HPDE6-E6E7 (cell line): ENCODE data around the gene USP2.
"Not testable (repeated sequence)": the region's sequence is repeated elsewhere in the genome, so short reads cannot be mapped to it uniquely, and the experiment has no call there.

ENCODE experiments used
- DNase-seq: peaks from one replicate; pipeline ENCODE4 v3.0.0; 2011; ENCODE audit warnings: missing footprints; ENCODE audit errors: extremely low spot score

USP2 gene

DNA sequence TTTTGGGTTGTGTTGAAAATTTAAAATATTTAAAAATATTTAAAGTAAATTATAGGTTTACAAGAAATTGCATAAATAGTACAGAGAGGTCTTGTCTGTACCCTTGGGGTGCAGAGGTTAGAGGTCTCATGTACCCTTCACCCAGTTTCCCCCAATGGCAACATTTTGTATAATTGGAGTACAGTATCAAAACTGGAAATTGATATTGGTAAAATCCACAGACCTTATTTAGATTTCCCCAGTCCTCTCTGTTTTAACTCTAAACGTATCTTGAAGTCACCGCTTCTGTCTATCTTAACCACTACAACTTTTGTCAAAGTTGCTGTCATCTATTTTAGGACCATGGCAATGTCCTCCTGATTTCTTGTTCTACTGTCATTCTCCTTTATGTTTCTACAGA, 30.6 kb upstream of the USP2 start:
- no peak for DNase-seq

DNA sequence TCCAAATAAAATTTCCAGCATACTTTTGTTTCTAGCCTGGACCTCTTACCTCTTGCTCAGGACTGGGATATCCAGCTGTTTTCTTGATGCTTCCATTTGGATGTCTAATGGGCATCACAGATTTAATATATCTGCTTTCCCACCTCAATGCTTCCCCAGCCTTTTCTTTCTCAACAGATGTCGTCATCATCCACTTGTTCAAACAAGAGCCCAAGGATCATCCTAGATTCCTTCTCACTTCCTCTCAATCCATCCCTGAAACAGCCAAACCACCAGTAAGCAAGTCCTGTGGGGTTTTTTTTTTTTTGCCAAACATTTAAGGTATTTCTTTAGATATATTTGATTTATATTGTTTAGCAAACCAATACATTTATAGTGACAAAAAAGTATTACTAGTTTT, 29.0 kb upstream of the USP2 start:
- no peak for DNase-seq

DNA sequence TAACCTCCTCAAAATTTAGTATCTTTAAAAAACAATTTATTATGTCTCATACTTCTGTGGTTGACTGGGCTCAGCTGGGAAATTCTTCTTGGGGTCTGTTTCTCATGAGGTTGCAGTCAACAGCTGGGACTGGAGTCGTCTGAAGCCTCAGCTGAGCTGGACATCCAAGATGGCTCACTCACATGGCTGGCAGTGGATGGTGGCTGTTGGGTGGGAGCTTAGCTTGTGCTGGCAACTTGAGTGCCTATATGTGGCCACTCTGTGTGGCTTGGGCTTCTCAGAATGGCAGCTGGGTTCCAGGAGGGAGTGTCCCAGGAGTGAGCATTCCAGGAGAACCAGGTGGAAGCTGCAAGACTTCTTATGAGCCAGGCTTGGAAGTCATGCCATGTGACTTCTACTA, 28.2 kb upstream of the USP2 start:
- no peak for DNase-seq

DNA sequence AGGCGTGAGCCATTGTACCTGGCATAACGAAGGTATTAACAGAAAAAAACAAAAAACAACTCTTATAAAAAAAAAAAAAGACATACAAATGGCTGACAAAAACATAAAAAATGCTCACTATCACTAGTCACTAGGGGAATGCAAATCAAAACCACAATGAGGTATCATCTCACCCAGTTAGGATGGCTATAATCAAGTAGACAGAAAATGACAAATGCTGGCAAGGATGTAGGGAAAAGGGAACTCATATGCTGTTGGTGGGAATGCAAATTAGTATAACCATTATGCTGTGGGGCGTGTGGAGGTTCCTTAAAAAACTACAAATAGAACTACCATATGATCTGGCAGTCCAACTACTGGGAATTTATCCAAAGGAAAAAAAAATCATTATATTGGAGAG, 24.5 kb upstream of the USP2 start:
- no peak for DNase-seq

DNA sequence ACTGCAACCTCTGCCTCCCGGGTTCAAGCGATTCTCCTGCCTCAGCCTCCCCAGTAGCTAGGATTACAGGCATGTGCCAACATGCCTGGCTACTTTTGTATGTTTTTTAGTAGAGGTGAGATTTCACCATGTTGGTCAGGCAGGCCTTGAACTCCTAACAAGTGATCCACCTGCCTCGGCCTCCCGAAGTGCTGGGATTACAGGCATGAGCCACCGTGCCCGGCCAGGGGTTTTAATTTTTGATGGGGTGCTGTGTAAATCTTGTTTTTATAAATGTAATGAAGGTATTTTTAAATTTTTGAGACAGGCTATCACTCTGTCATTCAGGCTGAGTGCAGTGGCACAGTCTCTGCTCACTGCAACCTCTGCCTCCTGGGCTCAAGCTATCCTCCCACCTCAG, 24.0 kb upstream of the USP2 start:
- not testable (repeated sequence) for DNase-seq

DNA sequence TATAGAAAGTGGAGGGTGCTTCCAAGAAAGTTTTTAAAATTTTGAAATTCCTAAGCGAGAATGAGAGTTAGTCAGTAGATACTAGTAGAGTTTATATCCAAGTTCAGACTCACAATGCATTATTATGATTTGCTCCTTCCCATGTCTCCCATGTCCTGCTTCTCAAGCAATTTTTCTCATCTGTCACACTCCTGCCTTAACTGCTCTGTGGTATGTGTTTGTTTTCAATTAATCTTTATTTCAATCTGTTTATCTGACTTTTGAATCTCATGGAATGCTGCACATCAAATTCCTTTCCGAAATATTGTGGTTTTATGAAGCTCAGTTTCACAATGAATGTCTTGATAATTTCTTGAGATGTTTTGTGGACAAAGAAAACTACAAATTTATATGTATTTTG, 23.4 kb upstream of the USP2 start:
- DNase-seq, result no peak

DNA sequence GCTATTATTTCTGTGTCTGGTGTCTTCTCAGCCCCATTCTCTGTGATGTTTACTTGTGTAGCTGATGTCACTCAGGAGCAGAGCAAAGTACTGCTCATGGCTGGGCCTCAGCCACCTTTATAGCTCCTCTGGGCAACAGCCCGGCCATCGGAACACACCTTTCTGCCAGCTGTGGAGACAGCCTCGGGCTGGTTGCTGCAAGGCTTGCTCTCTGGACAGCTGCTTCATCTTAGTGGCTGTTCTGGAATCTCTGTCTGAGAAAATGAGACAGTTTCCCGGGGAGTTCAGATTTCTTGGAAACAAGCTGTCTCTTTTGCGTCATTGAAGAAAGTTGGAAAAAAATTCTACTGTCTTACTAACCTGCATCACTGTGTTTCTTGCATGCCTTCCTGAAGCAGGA, 21.5 kb upstream of the USP2 start:
- no peak for DNase-seq

DNA sequence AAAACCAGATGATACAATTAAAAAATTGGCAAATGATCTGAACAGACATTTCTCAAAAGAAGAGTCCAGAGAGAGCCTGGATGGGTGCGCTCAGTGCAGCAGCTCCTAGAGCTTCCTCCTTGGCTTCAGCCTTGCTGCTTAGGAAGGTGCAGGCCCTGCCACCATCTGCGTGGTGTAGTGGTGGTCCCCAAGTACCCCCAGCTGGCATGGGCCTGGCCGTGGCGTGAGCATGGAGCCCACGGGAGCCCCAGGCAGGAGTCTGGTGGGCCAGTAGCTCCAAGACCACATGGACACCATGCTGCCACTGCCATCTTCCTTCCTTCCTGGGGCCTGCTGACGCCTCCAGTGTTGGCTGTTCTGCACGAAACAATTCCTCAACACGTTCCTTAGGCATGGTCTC, 21.0 kb upstream of the USP2 start:
- DNase-seq, result no peak

DNA sequence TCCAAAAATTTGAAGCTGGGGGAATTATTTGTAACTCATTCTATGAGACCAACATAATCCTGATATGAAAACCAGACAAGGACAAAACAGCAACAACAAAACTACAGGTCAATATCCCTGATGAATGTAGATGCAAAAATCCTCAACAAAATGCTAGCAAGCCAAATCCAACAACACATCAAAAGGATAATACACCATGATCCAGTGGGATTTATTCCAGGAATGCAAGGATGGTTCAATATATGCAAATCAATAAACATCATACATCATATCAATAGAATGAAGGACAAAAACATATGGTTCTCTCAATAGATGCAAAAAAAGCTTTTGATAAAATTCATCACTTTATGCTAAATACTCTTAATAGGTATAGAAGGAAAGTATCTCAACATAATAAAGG, 19.4 kb upstream of the USP2 start:
- DNase-seq, result no peak

DNA sequence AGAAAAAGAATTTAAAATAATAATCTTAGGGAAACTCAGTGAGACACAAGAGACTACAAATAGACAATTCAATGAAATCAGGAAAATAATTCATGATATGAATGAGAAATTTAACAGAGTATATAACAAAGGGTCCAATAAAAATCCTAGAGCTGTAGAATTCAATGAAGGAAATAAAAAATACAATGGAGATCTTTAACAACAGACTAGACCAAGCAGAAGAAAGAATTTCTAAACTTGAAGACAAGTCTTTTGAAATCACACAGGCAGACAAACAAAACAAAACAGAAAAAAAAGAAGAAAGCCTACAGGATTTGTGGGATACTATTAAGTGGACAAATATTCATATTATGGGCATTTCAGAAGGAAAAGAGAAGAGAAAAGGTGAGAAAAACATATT, 16.2 kb upstream of the USP2 start:
- DNase-seq, result no peak

DNA sequence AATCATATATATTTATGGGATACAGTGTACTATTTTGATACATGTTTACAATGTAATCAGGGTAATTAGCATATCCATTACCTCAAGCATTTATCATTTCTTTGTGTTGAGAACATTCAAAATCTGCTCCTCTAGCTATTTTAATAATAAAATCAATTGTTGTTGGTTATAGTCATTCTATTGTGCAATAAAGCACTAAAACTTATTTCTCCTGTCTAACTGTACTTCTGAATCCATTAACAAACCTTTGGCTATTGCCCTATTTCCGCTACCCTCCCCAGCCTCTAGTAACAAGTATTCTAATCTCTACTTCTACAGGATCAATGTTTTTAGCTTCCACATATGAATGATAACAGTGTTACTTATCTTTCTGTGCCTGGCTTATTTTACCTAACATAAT, 15.3 kb upstream of the USP2 start:
- DNase-seq, result no peak

DNA sequence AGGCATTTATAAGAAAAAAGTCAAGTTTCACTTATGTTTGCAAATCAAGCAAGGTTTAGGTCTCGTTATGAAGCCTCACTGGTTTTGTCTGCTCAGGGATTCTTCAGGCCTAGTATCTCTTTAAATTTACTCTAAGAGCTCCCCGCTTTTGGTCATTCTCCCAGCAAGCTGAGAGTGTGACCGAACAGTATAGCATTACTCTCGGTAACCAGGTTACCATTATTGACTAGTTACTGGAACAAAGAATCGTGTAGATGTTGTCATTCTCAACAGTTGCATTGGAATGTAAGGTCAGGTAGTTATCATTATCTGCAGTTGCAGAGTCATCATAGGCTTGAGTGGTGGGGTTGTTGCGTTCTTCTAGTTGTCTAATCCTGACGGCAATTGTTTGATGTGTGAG, 9.8 kb upstream of the USP2 start:
- DNase-seq, result no peak

DNA sequence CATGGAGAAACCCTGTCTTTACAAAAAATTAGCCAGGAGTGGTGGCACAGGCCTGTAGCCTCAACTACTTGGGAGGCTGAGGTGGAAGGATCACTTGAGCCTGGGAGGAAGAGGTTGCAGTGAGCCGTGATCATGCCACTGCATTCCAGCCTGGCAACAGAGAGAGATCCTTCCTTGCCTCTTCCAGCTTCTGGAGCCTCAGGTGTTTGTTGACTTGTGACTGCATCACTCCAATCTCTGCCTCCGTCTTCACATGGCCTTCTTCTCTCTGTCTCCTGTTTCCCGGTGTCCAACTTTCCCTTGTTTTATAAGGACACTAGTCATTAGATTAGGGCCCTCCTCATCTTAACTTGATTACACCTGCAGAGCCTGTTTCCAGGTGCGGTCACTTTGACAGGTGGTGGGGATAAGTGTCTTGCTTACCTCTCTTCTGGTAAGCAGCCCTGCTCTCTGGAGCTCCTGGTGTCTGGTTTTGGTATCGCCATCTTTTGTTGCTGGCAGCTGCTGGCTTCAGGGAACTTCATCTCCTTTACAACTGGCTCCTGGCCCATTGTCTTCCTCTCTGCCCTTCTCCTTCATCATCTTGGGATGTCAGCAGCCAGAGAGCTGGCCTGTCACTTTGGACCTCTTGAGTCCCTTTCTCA, 8.2 kb upstream of the USP2 start:
- DNase-seq, result no peak

DNA sequence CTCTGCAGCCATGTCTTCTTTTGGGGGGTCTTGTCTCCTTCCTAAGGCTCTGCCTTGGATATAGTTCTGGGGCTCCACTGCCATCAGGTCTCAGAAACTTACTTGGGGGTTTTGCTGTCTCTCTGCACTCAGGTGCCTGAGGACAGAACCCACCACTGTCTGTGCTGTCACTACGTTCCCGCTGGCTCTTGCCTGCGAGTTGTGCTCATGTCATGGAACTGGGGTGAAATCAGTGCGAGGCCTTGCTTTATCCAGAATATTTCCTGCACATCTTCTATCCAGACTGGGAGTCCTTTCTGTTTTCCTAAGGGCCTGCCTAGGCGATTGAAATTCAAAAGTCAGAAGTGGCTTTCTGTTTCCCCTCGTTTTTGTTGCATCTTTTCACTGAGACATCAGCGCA, 6.6 kb upstream of the USP2 start:
- no peak for DNase-seq

DNA sequence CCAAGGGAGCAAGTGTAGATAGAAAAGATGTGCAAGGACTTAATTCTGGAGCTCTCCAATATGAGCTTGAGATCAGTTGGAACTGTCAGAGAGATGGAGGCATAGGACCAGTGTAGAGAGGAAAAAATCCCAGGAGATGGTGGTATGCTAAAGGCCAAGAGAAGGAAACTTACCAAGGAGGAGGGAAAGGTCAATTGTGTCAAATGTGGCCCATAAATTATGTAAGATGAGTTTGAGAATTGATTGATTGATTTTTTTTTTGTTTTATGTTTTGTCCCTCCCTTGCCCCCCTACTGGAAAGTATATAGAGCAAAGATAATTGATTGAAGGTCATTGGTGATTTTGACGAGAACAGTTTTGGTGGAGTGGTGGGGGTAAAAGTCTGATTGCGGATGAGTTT, 2.8 kb upstream of the USP2 start:
- DNase-seq, result no peak

DNA sequence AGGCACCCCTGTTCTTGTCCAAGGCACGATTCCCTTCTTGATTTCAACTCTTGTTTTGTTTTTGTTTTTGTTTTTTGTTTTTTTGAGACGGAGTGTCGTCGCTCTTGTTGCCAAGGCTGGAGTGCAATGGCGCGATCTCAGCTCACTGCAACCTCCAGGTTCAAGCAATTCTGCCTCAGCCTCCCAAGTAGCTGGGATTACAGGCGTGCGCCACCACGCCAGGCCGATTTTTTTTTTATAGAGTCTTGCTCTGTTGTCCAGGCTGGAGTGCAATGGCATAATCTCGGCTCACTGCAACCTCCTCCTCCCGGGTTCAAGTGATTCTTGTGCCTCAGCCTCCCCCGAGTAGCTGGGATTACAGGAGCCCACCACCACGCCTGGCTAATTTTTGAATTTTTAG, 1.0 kb upstream of the USP2 start:
- DNase-seq, result not testable (repeated sequence)

DNA sequence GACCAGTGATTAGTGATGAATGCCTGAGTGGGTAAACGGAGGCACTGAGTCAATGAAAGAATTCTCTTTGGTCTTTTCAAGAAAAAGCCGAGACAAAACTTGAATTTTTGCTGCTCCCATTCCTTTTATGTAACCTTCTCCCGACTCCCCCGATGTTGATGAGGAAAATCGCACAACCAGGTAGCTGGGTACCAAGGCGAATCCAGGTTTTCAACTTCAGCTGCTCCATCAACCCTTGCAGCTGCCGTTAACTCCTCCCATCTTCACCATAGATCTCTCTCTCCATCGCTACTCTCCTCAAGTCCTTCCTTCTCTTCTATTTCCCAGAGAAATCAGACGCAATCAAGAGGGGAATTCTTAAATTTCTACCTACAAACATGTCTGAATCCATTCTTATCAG, 611 bp upstream of the USP2 start:
- no peak for DNase-seq

DNA sequence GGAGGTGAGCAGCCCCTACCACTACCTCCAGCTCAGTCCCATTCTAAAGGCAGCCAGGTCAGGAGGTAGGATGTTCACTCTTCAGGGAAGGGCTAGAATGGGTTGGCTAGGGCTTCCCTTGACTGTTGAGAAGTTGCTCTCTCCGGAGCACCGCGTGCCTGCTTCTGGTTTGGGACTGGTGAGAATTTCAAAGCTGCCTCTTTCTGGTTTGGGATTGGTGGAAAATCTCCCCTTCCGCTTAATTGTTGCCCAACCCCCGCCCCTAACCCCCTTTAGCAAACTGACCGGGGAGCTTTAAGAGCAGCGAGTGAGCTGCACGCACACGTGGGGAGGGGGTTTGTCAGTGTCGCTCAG, 686 bp downstream of the USP2 start:
- no peak for DNase-seq

DNA sequence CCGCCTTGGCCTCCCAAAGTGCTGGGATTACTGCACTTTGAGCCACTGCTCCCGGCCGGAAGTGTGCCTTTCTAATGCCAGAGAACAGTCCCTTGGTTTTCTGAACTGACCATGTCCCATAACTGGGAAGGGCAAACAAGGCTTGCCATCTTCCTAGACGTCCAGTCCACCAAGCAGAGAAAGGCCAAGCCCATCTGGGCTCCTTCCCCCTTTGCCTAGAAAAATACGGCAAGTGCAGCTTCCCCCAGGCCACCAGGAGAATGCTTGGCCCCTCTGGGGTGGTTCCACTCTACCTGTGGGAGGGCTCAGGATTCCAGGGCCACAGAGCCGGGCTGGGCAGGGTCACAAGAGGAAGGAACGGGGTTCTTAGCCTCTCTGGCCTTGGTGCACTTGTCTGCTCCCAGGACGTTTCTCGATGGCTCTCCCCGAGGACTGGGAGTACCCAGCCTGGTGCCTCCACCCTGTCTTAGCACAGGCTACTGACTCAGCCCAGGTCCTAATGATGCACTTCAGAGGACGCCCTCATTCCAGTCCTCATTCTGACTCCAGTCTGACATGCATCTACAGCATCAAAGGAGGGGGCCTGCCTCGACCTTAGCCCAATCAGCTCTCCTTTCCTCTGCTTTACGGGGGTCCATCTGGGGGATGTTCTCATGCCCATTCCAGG, 1.2 kb downstream of the USP2 start:
- no peak for DNase-seq

DNA sequence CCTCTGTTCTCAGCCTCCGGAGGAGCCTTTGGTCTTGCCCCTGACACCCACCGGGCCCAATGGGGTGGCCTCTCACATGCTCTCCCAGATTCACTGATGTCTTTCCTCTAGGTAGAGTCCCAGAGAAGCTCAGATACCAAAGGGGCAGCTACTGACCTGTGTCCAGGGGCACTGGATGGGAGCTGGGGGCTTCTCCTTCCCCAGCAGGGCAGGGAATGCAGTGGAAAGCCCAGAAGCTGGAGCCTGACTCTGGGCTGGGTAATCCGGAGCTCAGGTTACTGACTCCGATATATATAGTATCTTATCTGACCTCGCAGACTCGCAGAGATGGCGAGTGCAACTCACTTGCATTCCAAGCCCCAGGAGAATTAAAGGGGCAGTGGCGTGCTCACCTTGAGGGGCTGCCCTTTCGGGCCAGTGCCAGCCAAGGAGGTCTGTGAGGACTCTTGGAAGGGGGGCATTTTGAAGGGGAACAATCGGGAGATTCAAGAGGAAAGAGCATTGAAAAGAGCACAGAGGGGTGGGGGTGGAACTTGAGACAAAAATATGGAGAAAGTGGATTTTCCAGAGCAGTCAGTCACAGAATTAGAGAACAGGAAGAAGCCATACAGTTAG, 2.5 kb downstream of the USP2 start:
- DNase-seq, result no peak

DNA sequence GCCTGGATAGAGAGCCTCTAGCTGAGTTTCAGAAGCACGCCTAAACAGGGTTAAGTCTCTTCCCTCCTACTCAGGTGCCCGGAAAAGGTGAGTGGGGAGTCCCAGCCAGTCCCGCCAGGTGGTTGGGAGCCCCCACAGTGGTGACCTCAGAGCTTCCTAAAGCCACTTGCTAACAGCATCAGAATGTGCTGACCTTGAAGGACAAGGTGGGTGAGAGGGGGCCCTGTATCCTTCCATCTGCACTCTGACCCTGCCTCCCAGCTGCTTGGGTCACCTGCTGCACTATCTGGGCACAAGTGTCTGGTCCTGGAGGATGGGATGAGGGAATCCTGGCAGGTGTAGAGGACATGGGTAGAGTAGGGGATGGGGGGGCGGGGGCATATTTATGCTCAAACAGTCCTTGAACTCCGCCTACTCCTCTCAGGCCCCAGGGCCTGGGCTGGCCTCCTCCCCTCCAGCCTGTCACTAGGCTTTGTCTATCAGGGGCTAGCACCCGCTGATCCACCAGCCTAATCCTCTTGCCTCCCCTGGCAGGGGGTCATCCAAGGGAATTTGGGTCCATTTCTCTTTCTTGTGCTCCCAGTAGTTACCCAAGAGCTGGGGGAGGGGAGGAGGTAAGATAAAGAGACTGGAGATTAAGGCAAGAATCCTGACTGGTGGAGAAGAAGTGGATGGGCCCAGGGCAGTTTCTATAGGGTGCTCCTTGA, 3.4 kb downstream of the USP2 start:
- no peak for DNase-seq

DNA sequence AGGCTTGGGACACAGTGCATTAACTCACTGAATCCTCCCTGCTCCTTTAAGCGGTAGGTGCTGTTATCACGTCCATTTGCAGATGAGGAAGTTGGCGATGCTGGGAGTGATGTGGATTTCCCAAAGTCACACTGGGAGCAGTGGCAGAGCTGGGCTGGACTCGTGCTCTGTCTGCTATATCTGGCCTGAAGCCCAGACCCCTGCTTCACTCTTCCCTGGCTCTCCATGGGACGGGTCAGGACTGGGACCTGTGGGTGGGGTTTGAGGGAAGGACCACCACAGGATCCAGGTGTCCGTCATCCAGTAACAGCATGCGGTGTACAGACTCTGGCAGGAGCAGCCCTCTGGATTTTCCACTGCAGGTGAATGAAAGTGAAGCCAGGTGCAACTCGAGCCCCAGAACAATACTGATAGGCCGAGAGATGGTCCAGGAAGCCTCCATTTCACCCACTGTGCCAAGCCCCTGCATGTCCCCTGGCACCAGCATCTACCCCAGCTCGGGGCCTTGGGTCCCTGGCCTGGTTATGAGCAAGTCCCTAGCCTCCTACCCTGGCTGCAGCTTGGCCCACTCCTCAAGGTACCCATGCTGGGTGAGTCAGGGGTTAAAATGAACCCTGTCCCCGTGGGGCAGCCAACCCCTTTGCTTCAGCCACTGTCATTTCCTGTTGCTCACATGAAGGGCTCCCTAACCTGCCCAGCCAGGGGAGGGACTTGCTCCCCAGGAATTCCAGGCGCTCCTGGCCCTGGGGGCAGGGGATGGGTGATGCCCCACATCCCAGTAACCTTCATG, 4.2 kb downstream of the USP2 start:
- DNase-seq, result no peak
